SU-DHL-6 (cell line): ENCODE data around the gene ALG11.

Source experiments
- CTCF ChIP-seq: fragments of 200-600 bp; sonication (generic); IDR thresholded peaks from one replicate; pipeline ENCODE4 v1.5.1; 2017; ENCODE audit warnings: antibody characterized with exemption, mild to moderate bottlenecking, low read length, moderate library complexity; ENCODE audit not compliant: insufficient read depth, poor library complexity, severe bottlenecking
- EZH2phosphoT487 ChIP-seq: fragments of 200-600 bp; sonication (generic), shearing (Covaris generic); conservative IDR thresholded peaks from 2 replicates; pipeline ENCODE4 v1.6.1; 2018; ENCODE audit warnings: mild to moderate bottlenecking, antibody characterized with exemption, low read length, moderate library complexity, mixed read lengths

GRCh38 chr13:52024481-52024880, 12.3 kb downstream of the ALG11 start, which contains the start of gene UTP14C:
- TF ChIP-seq CTCF (no peak), EZH2phosphoT487 (no peak)
